NT2/D1 (cell line): ENCODE data around the gene ZNF346.
A peak's percentile ranks its signal among the peaks of the same experiment; 100 is the strongest.

Experiments
- DNase-seq: peaks from one replicate; pipeline ENCODE4 v3.0.0-alpha.2; 2011; ENCODE audit warnings: low read depth, low spot score
- H3K27me3 ChIP-seq: 2 replicates; pipeline ENCODE4 v1.6.0; 2011; ENCODE audit warnings: mild to moderate bottlenecking; ENCODE audit not compliant: insufficient read length, insufficient read depth
- H3K36me3 ChIP-seq: 2 replicates; pipeline ENCODE4 v1.6.1; 2011; ENCODE audit warnings: mild to moderate bottlenecking, low read length, mixed read lengths; ENCODE audit not compliant: insufficient read depth, insufficient read length
- H3K4me1 ChIP-seq: 2 replicates; pipeline ENCODE4 v1.5.1; 2011; ENCODE audit not compliant: insufficient read depth, insufficient read length
- H3K4me3 ChIP-seq: 2 replicates; pipeline ENCODE4 v1.5.1; 2011; ENCODE audit warnings: low read depth; ENCODE audit not compliant: insufficient read length
- H3K9ac ChIP-seq: 2 replicates; pipeline ENCODE4 v1.6.0; 2011; ENCODE audit warnings: low read depth; ENCODE audit not compliant: insufficient read length
- H3K9me3 ChIP-seq: 2 replicates; pipeline ENCODE4 v1.5.1; 2011; ENCODE audit warnings: mild to moderate bottlenecking, low read length; ENCODE audit not compliant: insufficient read depth
- SUZ12 ChIP-seq: IDR thresholded peaks from 2 replicates; pipeline ENCODE4 v1.6.1; 2011; ENCODE audit not compliant: insufficient read length, insufficient read depth; ENCODE audit errors: extremely low read depth
- YY1 ChIP-seq: IDR thresholded peaks from 2 replicates; pipeline ENCODE4 v1.6.1; 2011; ENCODE audit not compliant: insufficient read length, insufficient read depth
- ZNF274 ChIP-seq: IDR thresholded peaks from 2 replicates; pipeline ENCODE4 v1.6.1; 2011; ENCODE audit warnings: mild to moderate bottlenecking, low read depth, low read length

The ZNF346 gene

GRCh38 chr5:177070536-177071191, 48.2 kb downstream of the ZNF346 start:
- Histone ChIP-seq H3K9me3 (no peaks in the 10 kb centered on the region), H3K9ac (no peak overlapping the region), H3K36me3 (peaks cover 4% of the 10 kb centered on the region), H3K4me3 (no peak overlapping the region), H3K27me3 (no peaks in the 10 kb centered on the region), H3K4me1 (peaks cover 2% of the 10 kb centered on the region)
- DNase-seq, result no peak
- TF ChIP-seq SUZ12 (no peak), ZNF274 (no peak)

GRCh38 chr5:177071666-177072385, 49.3 kb downstream of the ZNF346 start:
- H3K9me3 ChIP-seq, result no peaks in the 10 kb centered on the region
- H3K27me3 ChIP-seq, result no peaks in the 10 kb centered on the region
- peak; percentile 63 for DNase-seq
- no peak overlapping the region for H3K4me3 ChIP-seq
- H3K36me3 ChIP-seq, result no peaks in the 10 kb centered on the region
- peaks cover 2% of the 10 kb centered on the region for H3K4me1 ChIP-seq
- peak overlapping the region; percentile 61 for H3K9ac ChIP-seq
- no peak for TF ChIP-seq SUZ12
- no peak for TF ChIP-seq YY1
- TF ChIP-seq ZNF274, result no peak

GRCh38 chr5:177077335-177077734, 54.8 kb downstream of the ZNF346 start:
- H3K27me3 ChIP-seq, result no peaks in the 10 kb centered on the region
- no peak for DNase-seq
- TF ChIP-seq ZNF274, result no peak
- TF ChIP-seq YY1, result no peak
- TF ChIP-seq SUZ12, result no peak
- H3K9me3 ChIP-seq, result no peaks in the 10 kb centered on the region
- no peak overlapping the region for H3K4me3 ChIP-seq
- no peaks in the 10 kb centered on the region for H3K36me3 ChIP-seq
- H3K9ac ChIP-seq, result no peak overlapping the region
- peaks cover 3% of the 10 kb centered on the region for H3K4me1 ChIP-seq

- Histone ChIP-seq H3K4me1 (peaks cover 3% of the 10 kb centered on the region), H3K36me3 (no peaks in the 10 kb centered on the region), H3K9me3 (no peaks in the 10 kb centered on the region), H3K27me3 (no peaks in the 10 kb centered on the region), H3K9ac (no peak overlapping the region), H3K4me3 (no peak overlapping the region)
- TF ChIP-seq ZNF274 (no peak), SUZ12 (no peak), YY1 (no peak)
- DNase-seq, result no peak
Measured at GRCh38 chr5:177079606-177080005, 57.1 kb downstream of the ZNF346 start.

DNA sequence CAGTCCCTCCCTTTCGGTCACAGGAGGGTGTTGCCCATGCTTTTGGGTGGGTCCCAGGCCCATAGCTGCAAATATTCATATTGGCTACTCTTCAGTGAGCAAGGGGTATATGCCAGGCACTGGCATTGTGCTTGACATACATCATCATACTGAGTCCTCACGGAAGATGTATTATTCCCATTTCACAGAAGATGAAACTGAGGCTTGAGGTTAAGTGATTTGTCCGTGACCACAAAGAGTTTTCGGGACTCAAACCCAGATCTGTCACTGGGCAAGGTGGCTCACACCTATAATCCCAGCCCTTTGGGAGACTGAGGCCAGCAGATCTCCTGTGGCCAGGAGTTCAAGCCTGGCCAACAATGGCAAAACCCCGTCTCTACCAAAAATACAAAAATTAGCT, 57.8 kb downstream of the ZNF346 start:
- H3K4me3 ChIP-seq, result no peak overlapping the region
- no peak for DNase-seq
- H3K27me3 ChIP-seq, result no peaks in the 10 kb centered on the region
- H3K36me3 ChIP-seq, result no peaks in the 10 kb centered on the region
- H3K9me3 ChIP-seq, result no peaks in the 10 kb centered on the region
- peaks cover 3% of the 10 kb centered on the region for H3K4me1 ChIP-seq
- H3K9ac ChIP-seq, result no peak overlapping the region
- no peak for TF ChIP-seq ZNF274

- no peak for TF ChIP-seq YY1
- no peak for TF ChIP-seq SUZ12
- no peak for TF ChIP-seq ZNF274
Measured at GRCh38 chr5:177081859-177082258, 59.4 kb downstream of the ZNF346 start.

GRCh38 chr5:177083357-177083756, 60.9 kb downstream of the ZNF346 start:
- Histone ChIP-seq H3K4me1 (peaks cover 8% of the 10 kb centered on the region), H3K27me3 (no peaks in the 10 kb centered on the region), H3K9me3 (no peaks in the 10 kb centered on the region), H3K36me3 (no peaks in the 10 kb centered on the region), H3K9ac (no peak overlapping the region), H3K4me3 (no peak overlapping the region)
- TF ChIP-seq YY1 (no peak), ZNF274 (no peak), SUZ12 (no peak)
- DNase-seq, result no peak

More at GRCh38 chr5:177081859-177082258, 59.4 kb downstream of the ZNF346 start:
- Histone ChIP-seq H3K4me1 (peaks cover 6% of the 10 kb centered on the region), H3K4me3 (no peak overlapping the region), H3K36me3 (no peaks in the 10 kb centered on the region), H3K9ac (no peak overlapping the region), H3K27me3 (no peaks in the 10 kb centered on the region), H3K9me3 (no peaks in the 10 kb centered on the region)
- no peak for DNase-seq
